ENCODE measurements around the gene MICU2.
"Not testable (repeated sequence)": the region's sequence is repeated elsewhere in the genome, so short reads cannot be mapped to it uniquely, and the experiment has no call there.

The MICU2 gene

GRCh38 chr13:21594715-21595545 is 9.0 kb downstream of the MICU2 start:
- DNase-seq (ENCODE audit: low spot score) = no peak

GRCh38 chr13:21590665-21591456 is 13.1 kb downstream of the MICU2 start:
- DNase-seq (ENCODE audit: low spot score) = not testable (repeated sequence)

GRCh38 chr13:21590231-21590630 is 13.7 kb downstream of the MICU2 start:
- DNase-seq (ENCODE audit: low spot score) = no peak

GRCh38 chr13:21589510-21589909 is 14.5 kb downstream of the MICU2 start:
- not testable (repeated sequence) for DNase-seq (ENCODE audit: low spot score)

- peak; percentile 38 for DNase-seq (ENCODE audit: low spot score)
Observed at GRCh38 chr13:21588411-21588810, 15.6 kb downstream of the MICU2 start.

- DNase-seq (ENCODE audit: low spot score) = no peak
Observed at GRCh38 chr13:21584973-21585592, 18.9 kb downstream of the MICU2 start.

GRCh38 chr13:21583478-21583877 is 20.5 kb downstream of the MICU2 start:
- DNase-seq (ENCODE audit: low spot score) = no peak

GRCh38 chr13:21580736-21581135 is 23.2 kb downstream of the MICU2 start:
- no peak for DNase-seq (ENCODE audit: low spot score)

- no peak for DNase-seq (ENCODE audit: low spot score)
Observed at GRCh38 chr13:21579754-21580316, 24.1 kb downstream of the MICU2 start.

- DNase-seq (ENCODE audit: low spot score) = no peak
Observed at GRCh38 chr13:21578748-21579147, 25.2 kb downstream of the MICU2 start.

- peak; percentile 48 for DNase-seq (ENCODE audit: low spot score)
Observed at GRCh38 chr13:21576426-21576825, 27.5 kb downstream of the MICU2 start.

- no peak for DNase-seq (ENCODE audit: low spot score)
Observed at GRCh38 chr13:21573920-21574712, 29.9 kb downstream of the MICU2 start.

- DNase-seq (ENCODE audit: low spot score) = no peak
Observed at GRCh38 chr13:21569686-21570085, 34.3 kb downstream of the MICU2 start.

- DNase-seq (ENCODE audit: low spot score) = no peak
Observed at GRCh38 chr13:21568854-21569253, 35.1 kb downstream of the MICU2 start.

- DNase-seq (ENCODE audit: low spot score) = no peak
Observed at GRCh38 chr13:21567714-21568113, 36.3 kb downstream of the MICU2 start.

GRCh38 chr13:21557995-21558394 is 46.0 kb downstream of the MICU2 start:
- DNase-seq (ENCODE audit: low spot score) = peak; percentile 4

GRCh38 chr13:21556051-21556450 is 47.9 kb downstream of the MICU2 start:
- no peak for DNase-seq (ENCODE audit: low spot score)

- DNase-seq (ENCODE audit: low spot score) = not testable (repeated sequence)
Observed at GRCh38 chr13:21553261-21553660, 50.7 kb downstream of the MICU2 start.

- no peak for DNase-seq (ENCODE audit: low spot score)
Observed at GRCh38 chr13:21550918-21551317, 53.1 kb downstream of the MICU2 start.

- no peak for DNase-seq (ENCODE audit: low spot score)
Observed at GRCh38 chr13:21549633-21550032, 54.3 kb downstream of the MICU2 start.

GRCh38 chr13:21548577-21548976 is 55.4 kb downstream of the MICU2 start:
- no peak for DNase-seq (ENCODE audit: low spot score)

- no peak for DNase-seq (ENCODE audit: low spot score)
Observed at GRCh38 chr13:21546372-21546771, 57.6 kb downstream of the MICU2 start.

All from kidney capillary endothelial cell (primary cell).